H1 (cell line): ENCODE results near the gene DHX57. TPM values are rescaled to one million over a fixed set of nuclear protein-coding genes. Genes with fewer than 3 reads are reported as not detected.

Source experiments
- CTCF ChIA-PET: fragments of 300-600 bp; sonication (Branson Sonifier 250); formaldehyde crosslinking; loops from one replicate; lab custom pipeline; 2021; ENCODE audit not compliant: partially characterized antibody; lab: Charles Lee
- POLR2A ChIA-PET: fragments of 300-600 bp; sonication (Branson Sonifier 250); formaldehyde crosslinking; loops from one replicate; lab custom pipeline; 2021; ENCODE audit warnings: inconsistent platforms; ENCODE audit not compliant: partially characterized antibody; lab: Charles Lee
- DNase-seq, 2 experiments: peaks; one replicate each; pipeline versions ENCODE4 v3.0.0 to v3.0.0-alpha.2; 2010 to 2022; ENCODE audit warnings: low spot score in 2 of 2, low read depth in 1 of 2, mixed read lengths in 1 of 2
- FAIRE-seq: peaks from 2 replicates; lab custom pipeline; 2011; peaks lifted over from hg19 to GRCh38; lab: Jason Lieb, UNC
- H2AFZ ChIP-seq: 2 replicates; pipeline ENCODE4 v1.8.1; 2012; ENCODE audit warnings: low read length, inconsistent platforms
- H2AK5ac ChIP-seq: 2 replicates; pipeline ENCODE4 v1.6.1; 2013; ENCODE audit warnings: low read depth, low read length
- H2BK120ac ChIP-seq: replicated peaks from 2 replicates; pipeline ENCODE3; 2013; ENCODE audit warnings: low read depth, low read length, inconsistent platforms
- H2BK12ac ChIP-seq: 2 replicates; pipeline ENCODE4 v1.6.1; 2013; ENCODE audit warnings: low read depth, low read length
- H2BK15ac ChIP-seq: 2 replicates; pipeline ENCODE4 v1.6.1; 2013; ENCODE audit warnings: low read length
- H2BK20ac ChIP-seq: 2 replicates; pipeline ENCODE4 v1.6.1; 2013; ENCODE audit warnings: low read length
- H2BK5ac ChIP-seq: 2 replicates; pipeline ENCODE4 v1.6.1; 2013; ENCODE audit warnings: low read depth, low read length
- H3K14ac ChIP-seq: 2 replicates; pipeline ENCODE4 v1.6.1; 2013; ENCODE audit warnings: inconsistent platforms; ENCODE audit not compliant: insufficient read length
- H3K18ac ChIP-seq: 2 replicates; pipeline ENCODE4 v1.6.1; 2013; ENCODE audit warnings: low read length; ENCODE audit errors: extremely low read depth
- H3K23ac ChIP-seq: 2 replicates; pipeline ENCODE4 v1.6.1; 2013; ENCODE audit warnings: inconsistent platforms; ENCODE audit not compliant: insufficient read length
- H3K23me2 ChIP-seq: 2 replicates; pipeline ENCODE4 v1.6.1; 2013; ENCODE audit warnings: low read depth, low read length
- H3K27ac ChIP-seq: 2 replicates; pipeline ENCODE4 v1.6.1; 2011; ENCODE audit warnings: low read depth, low read length, inconsistent platforms
- H3K27me3 ChIP-seq, 4 experiments: replicated peaks in 1 of 4; 1 replicate in 1 of 4; 2 replicates in 3 of 4; pipeline versions ENCODE4 v1.6.1 to v1.8.1; 2011 to 2013; ENCODE audit warnings: low read length in 3 of 4, mild to moderate bottlenecking in 3 of 4, inconsistent platforms in 2 of 4, mixed read lengths in 2 of 4, moderate library complexity in 1 of 4; ENCODE audit not compliant: control insufficient read depth in 3 of 4, insufficient read depth in 3 of 4; ENCODE audit errors: extremely low read depth in 1 of 4
- H3K36me3 ChIP-seq, 4 experiments: 2 replicates each; pipeline versions ENCODE4 v1.6.1 to v1.8.1; 2011 to 2013; ENCODE audit warnings: mild to moderate bottlenecking in 4 of 4, low read length in 3 of 4, moderate library complexity in 2 of 4, control low read depth in 1 of 4, inconsistent platforms in 1 of 4; ENCODE audit not compliant: insufficient read depth in 4 of 4, control insufficient read depth in 2 of 4
- H3K4ac ChIP-seq: replicated peaks from 2 replicates; pipeline ENCODE3; 2013; ENCODE audit warnings: low read length, low read depth, mixed read lengths, inconsistent platforms; ENCODE audit not compliant: insufficient read length
- H3K4me1 ChIP-seq, 4 experiments: replicated peaks in 1 of 4; 1 replicate in 1 of 4; 2 replicates in 3 of 4; pipeline versions ENCODE4 v1.6.1 to v1.8.1; 2011 to 2013; ENCODE audit warnings: low read length in 3 of 4, inconsistent platforms in 2 of 4, mixed read lengths in 1 of 4; ENCODE audit not compliant: insufficient read depth in 4 of 4, control insufficient read depth in 3 of 4
- H3K4me2 ChIP-seq, 2 experiments: 2 replicates each; pipeline versions ENCODE4 v1.6.1 to v1.8.1; 2011 to 2013; ENCODE audit warnings: low read depth in 2 of 2, low read length in 2 of 2, control low read depth in 1 of 2, inconsistent platforms in 1 of 2, mild to moderate bottlenecking in 1 of 2; ENCODE audit not compliant: insufficient read depth in 1 of 2
- H3K4me3 ChIP-seq, 4 experiments: fragments of 200-600, 300-600 bp in 1 of 4; sonication (generic), shearing (Covaris generic), sonication (Bioruptor Twin) in 1 of 4; 2 replicates each; pipeline versions ENCODE4 v1.5.1 to v1.8.1; 2011 to 2016; ENCODE audit warnings: low read length in 4 of 4, low read depth in 3 of 4, control low read depth in 2 of 4, inconsistent platforms in 2 of 4, mild to moderate bottlenecking in 2 of 4, mixed read lengths in 1 of 4, moderate library complexity in 1 of 4; ENCODE audit not compliant: insufficient read depth in 2 of 4; ENCODE audit errors: extremely low read depth in 1 of 4
- H3K56ac ChIP-seq: replicated peaks from 2 replicates; pipeline ENCODE3; 2013; ENCODE audit warnings: low read depth, mild to moderate bottlenecking, mixed read lengths, low read length, inconsistent platforms; ENCODE audit not compliant: insufficient read length
- H3K79me1 ChIP-seq: 2 replicates; pipeline ENCODE4 v1.6.1; 2013; ENCODE audit warnings: low read depth, low read length, control low read depth
- H3K79me2 ChIP-seq, 2 experiments: 2 replicates each; pipeline versions ENCODE4 v1.6.1 to v1.8.1; 2012 to 2013; ENCODE audit warnings: low read length in 2 of 2, mild to moderate bottlenecking in 2 of 2, inconsistent platforms in 1 of 2; ENCODE audit not compliant: insufficient read depth in 2 of 2, control insufficient read depth in 1 of 2
- H3K9ac ChIP-seq, 4 experiments: replicated peaks in 1 of 4; 1 replicate in 1 of 4; 2 replicates in 3 of 4; pipeline versions ENCODE4 v1.6.1 to v1.8.1; 2011 to 2013; ENCODE audit warnings: low read depth in 3 of 4, low read length in 3 of 4, control low read depth in 2 of 4, mild to moderate bottlenecking in 2 of 4, moderate library complexity in 2 of 4, inconsistent platforms in 1 of 4; ENCODE audit errors: extremely low read depth in 1 of 4
- H3K9me3 ChIP-seq, 2 experiments: 2 replicates each; pipeline versions ENCODE4 v1.6.1 to v1.8.1; 2012 to 2013; ENCODE audit warnings: mild to moderate bottlenecking in 2 of 2, moderate library complexity in 2 of 2, control low read depth in 1 of 2, inconsistent platforms in 1 of 2, low read depth in 1 of 2, low read length in 1 of 2, mixed read lengths in 1 of 2; ENCODE audit not compliant: insufficient read depth in 2 of 2
- H4K20me1 ChIP-seq, 2 experiments: replicated peaks in 1 of 2; 2 replicates each; pipeline versions ENCODE3 to v1.8.1; 2011 to 2013; ENCODE audit warnings: inconsistent platforms in 2 of 2, low read length in 2 of 2, mild to moderate bottlenecking in 1 of 2; ENCODE audit not compliant: insufficient read depth in 2 of 2, control insufficient read depth in 1 of 2
- H4K5ac ChIP-seq: 2 replicates; pipeline ENCODE4 v1.6.1; 2013; ENCODE audit warnings: low read length, low read depth, mixed read lengths, inconsistent platforms; ENCODE audit not compliant: insufficient read length
- H4K8ac ChIP-seq: 2 replicates; pipeline ENCODE4 v1.8.0; 2013; ENCODE audit warnings: mild to moderate bottlenecking, moderate library complexity, low read length, inconsistent platforms; ENCODE audit not compliant: insufficient read depth; ENCODE audit errors: extremely low read depth
- H4K91ac ChIP-seq: replicated peaks from 2 replicates; pipeline ENCODE3; 2013; ENCODE audit warnings: low read length, mixed read lengths, inconsistent platforms; ENCODE audit not compliant: insufficient read length
- BACH1 ChIP-seq: IDR thresholded peaks from 2 replicates; pipeline ENCODE4 v1.6.1; 2012; ENCODE audit warnings: low read length, improper control_type of control experiment
- BRCA1 ChIP-seq: IDR thresholded peaks from 2 replicates; pipeline ENCODE4 v1.6.1; 2012; ENCODE audit warnings: low read depth, low read length, improper control_type of control experiment
- CBX5 ChIP-seq: fragments of 300-800, 300-1000 bp; sonication (generic); IDR thresholded peaks from 2 replicates; pipeline ENCODE4 v1.7.1; 2016; ENCODE audit warnings: antibody characterized with exemption, low read length, low read depth
- E2F6 ChIP-seq: IDR thresholded peaks from 2 replicates; pipeline ENCODE4 v1.6.1; 2012; ENCODE audit warnings: inconsistent platforms
- JUND ChIP-seq: IDR thresholded peaks from 2 replicates; pipeline ENCODE4 v1.6.1; 2011; ENCODE audit warnings: mild to moderate bottlenecking, improper control_type of control experiment, low read length
- KDM5A ChIP-seq: fragments of 200-600 bp; IDR thresholded peaks from 2 replicates; pipeline ENCODE4 v1.7.1; 2012; ENCODE audit warnings: mild to moderate bottlenecking, low read length, inconsistent platforms, mixed read lengths
- MAFK ChIP-seq: IDR thresholded peaks from 2 replicates; pipeline ENCODE4 v1.6.1; 2012; ENCODE audit warnings: low read depth, mild to moderate bottlenecking, improper control_type of control experiment, low read length
- NANOG ChIP-seq: IDR thresholded peaks from 2 replicates; pipeline ENCODE4 v1.6.1; 2011; ENCODE audit warnings: low read length, low read depth, mild to moderate bottlenecking, inconsistent platforms; ENCODE audit not compliant: insufficient read depth, poor library complexity, severe bottlenecking
- POLR2A ChIP-seq, 2 experiments: IDR thresholded peaks; 1 replicate in 1 of 2; 2 replicates in 1 of 2; pipeline ENCODE4 v1.6.1; 2011; ENCODE audit warnings: low read depth in 2 of 2, low read length in 2 of 2, mild to moderate bottlenecking in 2 of 2; ENCODE audit errors: control extremely low read depth in 1 of 2
- RBBP5 ChIP-seq: IDR thresholded peaks from 2 replicates; pipeline ENCODE4 v1.7.1; 2012; ENCODE audit warnings: low read depth, mild to moderate bottlenecking, inconsistent platforms, low read length, moderate library complexity, borderline replicate concordance
- TAF1 ChIP-seq: IDR thresholded peaks from 2 replicates; pipeline ENCODE4 v1.6.1; 2011; ENCODE audit warnings: mild to moderate bottlenecking, low read depth, low read length
- TCF12 ChIP-seq: IDR thresholded peaks from 2 replicates; pipeline ENCODE4 v1.6.1; 2011; ENCODE audit warnings: low read depth, mild to moderate bottlenecking, low read length
- WGBS, 2 experiments: shearing (Covaris generic) in 1 of 2; methylation state at CpG; one replicate each; pipeline versions ENCODE4 v1.1.6 to v1.1.7; 2013 to 2015; ENCODE audit warnings: low lambda C conversion rate in 2 of 2, mixed read lengths in 2 of 2, inconsistent platforms in 1 of 2, low coverage in 1 of 2, missing lambda C conversion rate in 1 of 2; ENCODE audit not compliant: insufficient replicate concordance in 2 of 2, insufficient coverage in 1 of 2, insufficient read length in 1 of 2; ENCODE audit errors: extremely low coverage in 1 of 2, missing lambda C conversion rate in 1 of 2; 5-methylcytosine and 5-hydroxymethylcytosine counted together
- polyA plus RNA-seq, 7 experiments: library from polyadenylated mRNA; depleted of rRNA in 3 of 7; stranded (reverse) in 5 of 7; unstranded in 2 of 7; fragments of >200 nt in 5 of 7; fragments of 200-250 nt in 2 of 7; gene quantifications; 1 replicate in 5 of 7; 2 replicates in 1 of 7; 4 replicates in 1 of 7; pipeline versions ENCODE4 v1.2.1 to v1.2.3, GENCODE V29; 2011 to 2013; ENCODE audit warnings: missing spikeins in 2 of 7, mixed read lengths in 2 of 7
- total RNA-seq: library from RNA; stranded (reverse); fragmentation: NEBNext Ultra II Directional; extraction: Animal tissue kit (Norgen Biotek cat#: 25700); gene quantifications from 2 replicates; pipeline ENCODE4 v1.2.1, GENCODE V29; 2021

Gene DHX57
- total and polyA plus RNA-seq, 2 of the 8 experiments (the other 6 are each of a cell fraction or from before 2014, with no cell fraction given) = 10.7 to 32.9 TPM

GRCh38 chr2:38866773-38867443 lies 8.8 kb downstream of the DHX57 start:
- Histone ChIP-seq H3K9ac (no peak overlapping the region), H4K5ac (no peak overlapping the region), H2BK5ac (no peak overlapping the region), H3K56ac (no peak overlapping the region), H3K23me2 (no peaks in the 10 kb centered on the region; the same call in 1 of the 2 replicates), H3K4ac (no peak overlapping the region), H3K27me3 (no peaks in the 10 kb centered on the region), H4K8ac (no peak overlapping the region), H3K4me3 (no peak overlapping the region), H3K23ac (no peak overlapping the region), H3K36me3 (peaks cover 0 to 22% (median 8%) of the 10 kb centered on the region in 4 experiments; a peak in 7 of 8 replicates), H2BK20ac (no peak overlapping the region), H4K91ac (no peak overlapping the region), H2AK5ac (no peak overlapping the region), H3K18ac (no peak overlapping the region), H3K4me2 (no peak overlapping the region), H2BK120ac (no peak overlapping the region), H3K79me2 (peaks cover 0 to 11% of the 10 kb centered on the region in 2 experiments; a peak in 2 of 4 replicates), H3K9me3 (no peaks in the 10 kb centered on the region), H3K4me1 (no peaks in the 10 kb centered on the region), H2BK12ac (no peak overlapping the region), H4K20me1 (peaks cover 0 to 2% of the 10 kb centered on the region in 2 experiments), H2BK15ac (no peak overlapping the region), H3K79me1 (no peaks in the 10 kb centered on the region), H3K14ac (no peak overlapping the region), H3K27ac (no peak overlapping the region), H2AFZ (no peak overlapping the region)
- no peak for FAIRE-seq
- DNase-seq = no peak
- WGBS, 2 experiments = 93% methylated on average over 3 of the region's 3 CpGs; no CpG with 5 or more reads in 1 of the 2 experiments
- CTCF ChIA-PET = no interaction called here
- POLR2A ChIA-PET = no interaction called here
- TF ChIP-seq TAF1 (no peak), POLR2A (IDR thresholded peaks at IDR 0.05; ENCODE audit: control extremely low read depth in 1 of 2, low read depth in 2 of 2, low read length in 2 of 2) (no peak), NANOG (no peak), MAFK (no peak), TCF12 (no peak), JUND (no peak), E2F6 (no peak), BRCA1 (no peak), BACH1 (no peak), KDM5A (no peak), CBX5 (no peak), RBBP5 (no peak)
